K562 (cell line): Measurements from ENCODE around the gene MILR1.

Source experiments
- HDAC2 ChIP-seq: fragments of 450-650 bp; IDR thresholded peaks from 2 replicates; pipeline ENCODE4 v1.6.1; 2016; ENCODE audit warnings: mild to moderate bottlenecking
- NR3C1 ChIP-seq: sonication (generic); formaldehyde crosslinking; IDR thresholded peaks from 2 replicates; pipeline ENCODE4 v1.8.1; 2022; ENCODE audit warnings: missing genetic modification reagents
- POLR2AphosphoS5 ChIP-seq: IDR thresholded peaks from 2 replicates; pipeline ENCODE4 v1.6.1; 2011; ENCODE audit warnings: mild to moderate bottlenecking, low read depth, low read length, moderate library complexity; ENCODE audit not compliant: control insufficient read depth, insufficient read depth
- SPI1 ChIP-seq: IDR thresholded peaks from 2 replicates; pipeline ENCODE4 v1.6.1; 2011; ENCODE audit warnings: low read depth, low read length, control low read depth, borderline replicate concordance
- ZNF274 ChIP-seq: IDR thresholded peaks from 2 replicates; pipeline ENCODE4 v1.6.1; 2011; ENCODE audit warnings: low read depth, mild to moderate bottlenecking, low read length, moderate library complexity, borderline replicate concordance
- TF ChIP-seq, protein P1 (sequence below): sonication (generic); formaldehyde crosslinking; IDR thresholded peaks from 2 replicates; pipeline ENCODE4 v1.5.0; 2020; ENCODE audit warnings: missing genetic modification reagents

GRCh38 chr17:64506201-64506575 is 57.3 kb downstream of the MILR1 start, which contains the start of gene DDX5:
- TF ChIP-seq NR3C1 (CRISPR knock-in tag) (no peak), SPI1 (no peak), ZNF274 (no peak), POLR2AphosphoS5 (peak; percentile 99), HDAC2 (no peak)
- TF ChIP-seq, protein P1, sequence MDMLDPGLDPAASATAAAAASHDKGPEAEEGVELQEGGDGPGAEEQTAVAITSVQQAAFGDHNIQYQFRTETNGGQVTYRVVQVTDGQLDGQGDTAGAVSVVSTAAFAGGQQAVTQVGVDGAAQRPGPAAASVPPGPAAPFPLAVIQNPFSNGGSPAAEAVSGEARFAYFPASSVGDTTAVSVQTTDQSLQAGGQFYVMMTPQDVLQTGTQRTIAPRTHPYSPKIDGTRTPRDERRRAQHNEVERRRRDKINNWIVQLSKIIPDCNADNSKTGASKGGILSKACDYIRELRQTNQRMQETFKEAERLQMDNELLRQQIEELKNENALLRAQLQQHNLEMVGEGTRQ (CRISPR knock-in tag): no peak
